Activated CD4-positive, alpha-beta T cell treated with anti-CD3 and anti-CD28 coated beads, Interleukin-2, amount 50 U/mL, for 48 hours (primary cell): ENCODE data around the gene LXN.
"Not testable (repeated sequence)": the region's sequence is repeated elsewhere in the genome, so short reads cannot be mapped to it uniquely, and the experiment has no call there.

Experiments used
- DNase-seq, 2 experiments: peaks; one replicate each; pipeline ENCODE4 v3.0.0-alpha.2; 2020

Gene LXN

GRCh38 chr3:158672215-158673176, at the start of gene LXN:
TSS of gene LXN (minus strand) at chr3:158672648. CDS start at chr3:158672478, 170 bp downstream.
- DNase-seq = peak; percentile 82 to 87

GRCh38 chr3:158722108-158722507, 49.7 kb upstream of the LXN start:
- no peak for DNase-seq

GRCh38 chr3:158718490-158719170, 46.2 kb upstream of the LXN start:
- DNase-seq = no peak

GRCh38 chr3:158717576-158717975, 45.1 kb upstream of the LXN start:
- no peak for DNase-seq

GRCh38 chr3:158713094-158713499, 40.6 kb upstream of the LXN start:
- no peak for DNase-seq

- DNase-seq = no peak
Observed at GRCh38 chr3:158712443-158712842, 40.0 kb upstream of the LXN start.

GRCh38 chr3:158711886-158712285, 39.4 kb upstream of the LXN start:
- no peak for DNase-seq

- no peak for DNase-seq
Observed at GRCh38 chr3:158710601-158711000, 38.2 kb upstream of the LXN start.

GRCh38 chr3:158709666-158710083, 37.2 kb upstream of the LXN start:
- DNase-seq = no peak

- no peak for DNase-seq
Observed at GRCh38 chr3:158703566-158703965, 31.1 kb upstream of the LXN start.

- DNase-seq = no peak
Observed at GRCh38 chr3:158702815-158703481, 30.5 kb upstream of the LXN start.

- DNase-seq = no peak
Observed at GRCh38 chr3:158701420-158702065, 29.1 kb upstream of the LXN start.

- no peak for DNase-seq
Observed at GRCh38 chr3:158700559-158700958, 28.1 kb upstream of the LXN start.

GRCh38 chr3:158696618-158697017, 24.2 kb upstream of the LXN start:
- DNase-seq = no peak

GRCh38 chr3:158693866-158694456, 21.5 kb upstream of the LXN start:
- DNase-seq = not testable (repeated sequence)

- no peak for DNase-seq
Observed at GRCh38 chr3:158685159-158685558, 12.7 kb upstream of the LXN start.

GRCh38 chr3:158683230-158683962, 10.9 kb upstream of the LXN start:
- DNase-seq = no peak

- DNase-seq = no peak
Observed at GRCh38 chr3:158680861-158681260, 8.4 kb upstream of the LXN start.

- DNase-seq = no peak
Observed at GRCh38 chr3:158679547-158680000, 7.1 kb upstream of the LXN start.

- DNase-seq = no peak
Observed at GRCh38 chr3:158678687-158679086, 6.2 kb upstream of the LXN start.

- no peak for DNase-seq
Observed at GRCh38 chr3:158671821-158672214, 630 bp downstream of the LXN start.

GRCh38 chr3:158668506-158668905, 3.9 kb downstream of the LXN start:
- DNase-seq = no peak
